GM12873 (cell line): Measurements from ENCODE around the gene NUP210.

Experiments
- TF ChIP-seq, protein P1 (sequence below): IDR thresholded peaks from 2 replicates; pipeline ENCODE4 v1.5.1; 2012; ENCODE audit warnings: low read depth, mild to moderate bottlenecking, moderate library complexity, low read length, control low read depth; ENCODE audit not compliant: insufficient read depth; ENCODE audit errors: missing control alignments

The NUP210 gene

DNA sequence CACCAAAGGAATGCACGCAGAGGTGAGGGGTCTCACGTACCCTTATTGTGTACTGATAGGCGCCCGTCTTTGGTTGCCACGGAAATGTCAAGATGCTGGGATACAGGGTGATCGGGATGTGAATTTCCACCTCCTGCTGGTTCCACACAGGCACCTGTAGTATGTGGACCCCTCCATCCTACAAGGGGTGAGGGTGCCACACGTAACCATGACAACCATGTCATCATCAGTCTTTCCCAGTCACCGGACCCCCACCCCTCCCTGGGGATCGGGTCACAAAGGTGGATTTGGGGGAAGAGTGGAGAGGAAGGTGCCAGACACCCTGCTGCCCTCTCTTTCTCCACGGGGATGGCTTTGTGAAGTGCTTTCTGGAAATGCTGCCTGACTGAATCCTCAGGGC lies 44.7 kb downstream of the NUP210 start:
- TF ChIP-seq, protein P1, sequence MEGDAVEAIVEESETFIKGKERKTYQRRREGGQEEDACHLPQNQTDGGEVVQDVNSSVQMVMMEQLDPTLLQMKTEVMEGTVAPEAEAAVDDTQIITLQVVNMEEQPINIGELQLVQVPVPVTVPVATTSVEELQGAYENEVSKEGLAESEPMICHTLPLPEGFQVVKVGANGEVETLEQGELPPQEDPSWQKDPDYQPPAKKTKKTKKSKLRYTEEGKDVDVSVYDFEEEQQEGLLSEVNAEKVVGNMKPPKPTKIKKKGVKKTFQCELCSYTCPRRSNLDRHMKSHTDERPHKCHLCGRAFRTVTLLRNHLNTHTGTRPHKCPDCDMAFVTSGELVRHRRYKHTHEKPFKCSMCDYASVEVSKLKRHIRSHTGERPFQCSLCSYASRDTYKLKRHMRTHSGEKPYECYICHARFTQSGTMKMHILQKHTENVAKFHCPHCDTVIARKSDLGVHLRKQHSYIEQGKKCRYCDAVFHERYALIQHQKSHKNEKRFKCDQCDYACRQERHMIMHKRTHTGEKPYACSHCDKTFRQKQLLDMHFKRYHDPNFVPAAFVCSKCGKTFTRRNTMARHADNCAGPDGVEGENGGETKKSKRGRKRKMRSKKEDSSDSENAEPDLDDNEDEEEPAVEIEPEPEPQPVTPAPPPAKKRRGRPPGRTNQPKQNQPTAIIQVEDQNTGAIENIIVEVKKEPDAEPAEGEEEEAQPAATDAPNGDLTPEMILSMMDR = no peak

DNA sequence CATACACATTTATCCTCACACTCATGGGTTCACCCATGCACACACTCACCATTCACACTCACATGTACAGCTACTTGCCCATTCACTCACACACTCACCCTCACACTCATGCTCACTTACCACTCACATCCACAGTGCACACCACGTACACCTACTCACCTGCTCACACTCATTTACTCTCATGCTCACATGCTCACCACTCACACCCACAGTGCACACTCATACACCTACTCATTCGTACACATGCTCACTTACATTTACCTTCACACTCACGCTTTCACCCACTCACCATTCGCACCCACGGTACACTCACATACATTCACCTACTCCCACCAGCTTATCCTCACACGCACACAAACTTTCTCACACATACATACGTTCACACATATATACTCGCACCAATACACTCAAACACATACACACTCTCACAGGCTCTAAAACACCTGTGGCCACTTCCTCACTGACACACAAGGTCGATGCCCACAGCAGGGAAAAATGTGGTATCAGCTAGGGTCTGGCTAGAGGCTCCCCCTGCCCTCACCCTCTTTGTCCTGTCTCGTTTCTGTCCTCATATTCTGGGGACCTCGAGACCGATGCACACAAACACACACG lies 46.0 kb downstream of the NUP210 start:
- TF ChIP-seq, protein P1 = no peak

DNA sequence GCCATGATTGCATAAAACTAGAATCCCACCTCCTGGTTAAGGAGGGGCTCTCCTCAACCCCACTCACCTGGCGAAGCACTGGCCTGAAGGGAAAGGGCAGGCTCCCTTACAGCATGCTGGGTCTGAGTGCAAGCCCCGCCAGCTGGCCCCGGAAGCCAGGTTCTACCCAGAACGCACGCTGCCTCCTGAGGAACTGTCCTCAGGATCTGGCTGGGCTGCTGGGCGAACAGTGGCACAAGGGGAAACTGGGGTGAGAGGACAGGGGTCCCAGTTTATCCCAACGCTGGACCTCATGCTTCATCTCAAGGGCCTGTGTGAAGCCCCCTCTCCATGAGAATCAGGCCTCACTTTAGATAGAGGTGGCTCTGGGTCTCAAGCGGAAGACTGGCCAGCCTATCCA lies 47.5 kb downstream of the NUP210 start:
- TF ChIP-seq, protein P1 = no peak

DNA sequence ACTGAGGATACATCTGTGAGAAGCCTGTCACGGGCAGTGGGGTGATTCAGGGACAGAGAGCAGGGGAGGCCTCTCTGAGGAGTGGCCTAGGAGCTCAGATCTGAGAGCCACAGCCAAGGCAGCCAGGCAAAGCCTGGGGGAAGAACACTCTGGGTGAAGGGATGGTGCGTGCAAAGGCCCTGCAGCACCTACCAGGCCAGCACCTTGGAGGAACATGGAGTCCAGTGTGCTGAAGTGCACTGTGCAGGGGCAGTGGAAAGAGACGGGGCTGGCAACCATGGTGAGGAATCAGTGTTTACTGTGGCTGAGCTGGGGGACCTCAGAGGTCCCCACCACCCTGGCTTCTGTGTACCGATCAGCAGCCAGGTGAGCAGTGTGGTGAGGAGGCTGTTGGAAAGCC lies 48.0 kb downstream of the NUP210 start:
- TF ChIP-seq, protein P1 = no peak

DNA sequence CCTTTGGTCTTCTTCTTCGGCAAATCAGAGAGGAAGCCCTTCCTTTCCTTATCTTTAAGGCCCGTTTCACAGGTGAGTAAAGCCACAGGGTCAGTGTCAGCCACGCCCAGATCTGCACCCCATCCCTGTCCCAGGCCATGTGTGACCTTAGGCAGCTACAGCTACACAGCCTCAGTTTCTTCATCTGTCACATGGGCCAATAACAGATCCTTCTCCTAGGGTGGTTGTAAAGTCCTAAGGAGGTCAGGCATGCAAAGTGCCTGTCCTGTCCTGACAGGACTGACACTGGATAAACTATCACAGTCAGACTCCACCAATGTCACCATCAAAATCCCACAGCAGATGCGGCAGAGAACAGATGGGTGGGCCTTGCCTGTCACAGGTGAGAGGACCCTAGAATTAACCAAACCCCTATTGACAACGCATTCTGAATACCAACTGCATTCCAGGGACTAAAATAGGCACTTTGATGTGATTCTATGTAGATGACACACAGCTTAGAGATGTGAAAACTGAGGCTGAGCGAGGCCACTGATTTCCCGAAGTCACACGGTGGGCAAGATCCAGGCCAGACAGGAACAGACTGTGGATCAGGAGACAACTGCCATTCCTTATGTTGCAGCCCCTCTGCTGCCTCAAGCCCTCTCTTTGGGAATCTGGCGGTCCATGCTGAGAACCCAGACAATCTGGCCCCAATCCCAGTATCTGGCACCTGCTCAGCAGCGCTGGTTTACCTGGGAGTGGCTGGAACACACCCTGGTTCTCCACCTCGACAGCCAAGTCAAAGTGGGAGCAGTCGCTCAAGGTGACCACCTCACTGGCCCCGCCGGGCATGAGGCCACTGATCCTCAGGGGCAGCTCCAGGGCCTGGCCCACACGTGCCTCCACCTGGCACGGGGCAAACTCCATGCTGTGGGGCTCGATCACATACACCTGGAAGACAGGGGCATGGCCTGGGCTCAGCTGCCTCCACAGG lies 48.7 kb downstream of the NUP210 start:
- TF ChIP-seq, protein P1 = no peak

DNA sequence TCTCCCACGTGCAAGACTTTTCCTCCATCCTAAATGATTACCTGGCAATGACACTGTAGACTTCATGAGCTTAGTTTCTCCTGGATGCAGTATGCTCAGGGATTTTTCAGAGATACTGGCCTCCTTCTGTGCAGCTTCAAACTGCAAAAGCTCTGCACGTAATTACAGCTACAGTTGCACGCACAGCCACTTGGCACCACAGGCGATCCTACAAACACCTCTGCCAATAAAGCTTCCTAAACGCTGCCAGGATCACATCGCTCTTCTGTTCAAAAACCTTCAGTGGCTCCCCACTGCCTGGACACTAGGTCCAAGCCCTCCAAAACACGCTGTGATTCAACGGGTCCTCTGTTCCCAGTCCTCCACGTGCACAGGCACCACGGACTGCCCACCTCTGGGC lies 49.5 kb downstream of the NUP210 start:
- TF ChIP-seq, protein P1 = no peak

DNA sequence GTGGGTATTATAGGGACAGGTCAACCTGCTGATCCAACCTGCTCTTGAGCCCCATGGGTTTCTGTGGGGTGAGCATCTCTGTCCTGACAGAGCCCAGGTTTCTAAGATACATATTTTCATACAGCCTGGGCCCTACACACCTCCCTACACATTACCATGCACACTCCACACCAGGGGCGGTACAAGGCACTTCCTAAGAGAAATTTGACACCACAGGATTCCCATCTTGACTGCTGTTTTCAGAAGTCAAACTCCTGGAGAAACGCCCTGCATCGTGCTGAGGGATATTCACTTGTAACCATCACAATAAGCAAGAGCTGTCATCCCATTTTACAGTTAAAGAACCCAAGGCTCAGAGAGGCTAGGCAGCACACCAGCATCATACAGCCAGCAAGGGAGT lies 50.1 kb downstream of the NUP210 start:
- TF ChIP-seq, protein P1 = no peak
